GM10266 (cell line): ENCODE data around the gene PCDHGA1.
"Not testable (repeated sequence)": the region's sequence is repeated elsewhere in the genome, so short reads cannot be mapped to it uniquely, and the experiment has no call there.

ENCODE experiments used
- DNase-seq: peaks from one replicate; pipeline ENCODE4 v3.0.0; 2012; ENCODE audit errors: extremely low spot score
- TF ChIP-seq, protein P1 (sequence below): IDR thresholded peaks from 2 replicates; pipeline ENCODE4 v1.5.1; 2012; ENCODE audit warnings: mild to moderate bottlenecking, low read depth; ENCODE audit not compliant: control insufficient read depth, insufficient read depth; ENCODE audit errors: missing control alignments

PCDHGA1 gene

DNA sequence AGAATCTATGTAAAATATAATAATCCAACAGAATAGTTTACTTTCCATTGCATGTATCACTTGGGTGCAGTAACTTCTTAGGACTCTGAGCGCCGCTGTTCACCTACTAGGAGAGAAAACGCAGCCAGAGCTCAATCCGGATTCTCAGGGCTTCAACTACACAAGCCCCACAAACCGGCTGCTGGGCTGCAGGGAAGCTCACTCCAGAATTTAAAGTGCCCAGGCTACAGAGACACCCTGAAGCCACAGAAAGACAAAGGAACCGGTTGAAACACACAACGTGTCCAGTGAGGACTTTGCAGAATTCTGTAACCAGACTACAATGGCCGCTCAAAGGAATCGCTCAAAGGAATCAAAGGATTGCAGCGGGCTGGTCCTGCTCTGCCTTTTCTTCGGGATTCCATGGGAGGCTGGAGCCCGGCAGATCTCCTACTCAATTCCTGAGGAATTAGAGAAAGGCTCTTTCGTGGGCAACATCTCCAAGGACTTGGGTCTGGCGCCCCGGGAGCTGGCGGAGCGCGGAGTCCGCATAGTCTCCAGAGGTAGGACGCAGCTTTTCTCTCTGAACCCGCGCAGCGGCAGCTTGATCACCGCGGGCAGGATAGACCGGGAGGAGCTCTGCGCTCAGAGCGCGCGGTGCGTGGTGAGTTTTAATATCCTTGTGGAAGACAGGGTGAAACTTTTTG is 82.7 kb downstream of the PCDHGA1 start, which contains the start of gene PCDHGA10:
PCDHGA10 (plus strand) TSS at position 134 of the 686 bp plus-strand sequence; CDS start at position 323, 189 bp downstream.
- TF ChIP-seq, protein P1, sequence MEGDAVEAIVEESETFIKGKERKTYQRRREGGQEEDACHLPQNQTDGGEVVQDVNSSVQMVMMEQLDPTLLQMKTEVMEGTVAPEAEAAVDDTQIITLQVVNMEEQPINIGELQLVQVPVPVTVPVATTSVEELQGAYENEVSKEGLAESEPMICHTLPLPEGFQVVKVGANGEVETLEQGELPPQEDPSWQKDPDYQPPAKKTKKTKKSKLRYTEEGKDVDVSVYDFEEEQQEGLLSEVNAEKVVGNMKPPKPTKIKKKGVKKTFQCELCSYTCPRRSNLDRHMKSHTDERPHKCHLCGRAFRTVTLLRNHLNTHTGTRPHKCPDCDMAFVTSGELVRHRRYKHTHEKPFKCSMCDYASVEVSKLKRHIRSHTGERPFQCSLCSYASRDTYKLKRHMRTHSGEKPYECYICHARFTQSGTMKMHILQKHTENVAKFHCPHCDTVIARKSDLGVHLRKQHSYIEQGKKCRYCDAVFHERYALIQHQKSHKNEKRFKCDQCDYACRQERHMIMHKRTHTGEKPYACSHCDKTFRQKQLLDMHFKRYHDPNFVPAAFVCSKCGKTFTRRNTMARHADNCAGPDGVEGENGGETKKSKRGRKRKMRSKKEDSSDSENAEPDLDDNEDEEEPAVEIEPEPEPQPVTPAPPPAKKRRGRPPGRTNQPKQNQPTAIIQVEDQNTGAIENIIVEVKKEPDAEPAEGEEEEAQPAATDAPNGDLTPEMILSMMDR: peak; percentile 77
- peak; percentile 86 for DNase-seq

DNA sequence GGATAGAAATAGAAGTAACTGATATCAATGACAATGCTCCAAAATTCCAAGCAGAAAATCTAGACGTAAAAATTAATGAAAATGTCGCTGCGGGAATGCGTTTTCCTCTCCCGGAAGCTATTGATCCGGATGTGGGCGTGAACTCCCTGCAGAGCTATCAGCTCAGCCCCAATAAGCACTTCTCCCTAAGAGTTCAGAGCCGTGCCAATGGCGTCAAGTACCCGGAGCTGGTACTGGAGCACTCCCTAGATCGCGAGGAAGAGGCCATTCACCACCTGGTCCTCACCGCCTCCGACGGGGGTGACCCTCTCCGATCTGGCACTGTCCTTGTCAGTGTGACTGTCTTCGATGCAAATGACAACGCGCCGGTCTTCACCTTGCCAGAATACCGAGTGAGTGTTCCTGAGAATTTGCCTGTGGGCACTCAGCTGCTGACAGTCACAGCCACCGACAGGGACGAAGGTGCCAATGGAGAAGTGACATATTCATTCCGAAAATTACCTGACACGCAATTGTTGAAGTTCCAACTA is 83.3 kb downstream of the PCDHGA1 start:
- no peak for DNase-seq
- TF ChIP-seq, protein P1: no peak

DNA sequence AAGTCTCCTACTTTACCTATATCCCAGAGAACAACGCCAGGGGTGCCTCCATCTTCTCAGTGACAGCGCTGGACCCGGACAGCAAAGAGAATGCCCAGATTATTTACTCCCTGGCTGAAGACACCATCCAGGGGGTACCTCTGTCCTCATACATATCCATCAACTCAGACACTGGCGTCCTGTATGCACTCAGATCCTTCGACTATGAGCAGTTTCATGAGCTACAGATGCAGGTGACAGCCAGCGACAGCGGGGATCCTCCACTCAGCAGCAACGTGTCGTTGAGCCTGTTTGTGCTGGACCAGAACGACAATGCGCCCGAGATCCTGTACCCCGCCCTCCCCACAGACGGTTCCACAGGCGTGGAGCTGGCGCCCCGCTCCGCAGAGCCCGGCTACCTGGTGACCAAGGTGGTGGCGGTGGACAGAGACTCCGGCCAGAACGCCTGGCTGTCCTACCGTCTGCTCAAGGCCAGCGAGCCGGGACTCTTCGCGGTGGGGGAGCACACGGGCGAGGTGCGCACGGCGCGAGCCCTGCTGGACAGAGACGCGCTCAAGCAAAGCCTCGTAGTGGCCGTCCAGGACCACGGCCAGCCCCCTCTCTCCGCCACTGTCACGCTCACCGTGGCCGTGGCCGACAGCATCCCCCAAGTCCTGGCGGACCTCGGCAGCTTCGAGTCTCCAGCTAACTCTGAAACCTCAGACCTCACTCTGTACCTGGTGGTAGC is 84.4 kb downstream of the PCDHGA1 start:
- DNase-seq: not testable (repeated sequence)

DNA sequence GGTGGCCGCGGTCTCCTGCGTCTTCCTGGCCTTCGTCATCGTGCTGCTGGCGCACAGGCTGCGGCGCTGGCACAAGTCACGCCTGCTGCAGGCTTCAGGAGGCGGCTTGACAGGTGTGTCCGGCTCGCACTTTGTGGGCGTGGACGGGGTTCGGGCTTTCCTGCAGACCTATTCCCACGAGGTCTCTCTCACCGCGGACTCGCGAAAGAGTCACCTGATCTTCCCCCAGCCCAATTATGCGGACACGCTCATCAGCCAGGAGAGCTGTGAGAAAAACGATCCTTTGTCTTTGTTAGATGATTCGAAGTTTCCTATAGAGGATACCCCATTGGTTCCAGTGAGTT is 84.9 kb downstream of the PCDHGA1 start:
- not testable (repeated sequence) for DNase-seq

DNA sequence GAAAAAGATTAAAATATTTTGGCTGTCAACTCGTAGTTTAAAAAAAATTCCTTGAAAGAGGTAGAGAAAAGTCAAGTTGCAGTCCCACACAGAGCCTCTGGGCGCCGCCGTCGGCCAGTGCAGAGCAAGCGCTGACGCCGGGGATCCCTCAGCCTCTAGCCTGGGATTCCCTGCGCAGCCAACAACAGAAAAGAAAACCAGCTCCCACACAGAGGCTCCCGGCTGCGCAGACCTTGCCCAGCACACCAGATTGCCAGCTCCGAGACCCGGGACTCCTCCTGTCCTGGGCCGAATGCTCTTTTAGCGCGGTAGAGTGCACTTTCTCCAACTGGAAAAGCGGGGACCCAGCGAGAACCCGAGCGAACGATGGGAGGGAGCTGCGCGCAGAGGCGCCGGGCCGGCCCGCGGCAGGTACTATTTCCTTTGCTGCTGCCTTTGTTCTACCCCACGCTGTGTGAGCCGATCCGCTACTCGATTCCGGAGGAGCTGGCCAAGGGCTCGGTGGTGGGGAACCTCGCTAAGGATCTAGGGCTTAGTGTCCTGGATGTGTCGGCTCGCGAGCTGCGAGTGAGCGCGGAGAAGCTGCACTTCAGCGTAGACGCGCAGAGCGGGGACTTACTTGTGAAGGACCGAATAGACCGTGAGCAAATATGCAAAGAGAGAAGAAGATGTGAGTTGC is 87.3 kb downstream of the PCDHGA1 start, which contains the start of gene PCDHGB7:
PCDHGB7 (plus strand) TSS at position 184 of the 679 bp plus-strand sequence; CDS start at position 367, 183 bp downstream.
- TF ChIP-seq, protein P1: peak; percentile 81
- peak; percentile 85 for DNase-seq

DNA sequence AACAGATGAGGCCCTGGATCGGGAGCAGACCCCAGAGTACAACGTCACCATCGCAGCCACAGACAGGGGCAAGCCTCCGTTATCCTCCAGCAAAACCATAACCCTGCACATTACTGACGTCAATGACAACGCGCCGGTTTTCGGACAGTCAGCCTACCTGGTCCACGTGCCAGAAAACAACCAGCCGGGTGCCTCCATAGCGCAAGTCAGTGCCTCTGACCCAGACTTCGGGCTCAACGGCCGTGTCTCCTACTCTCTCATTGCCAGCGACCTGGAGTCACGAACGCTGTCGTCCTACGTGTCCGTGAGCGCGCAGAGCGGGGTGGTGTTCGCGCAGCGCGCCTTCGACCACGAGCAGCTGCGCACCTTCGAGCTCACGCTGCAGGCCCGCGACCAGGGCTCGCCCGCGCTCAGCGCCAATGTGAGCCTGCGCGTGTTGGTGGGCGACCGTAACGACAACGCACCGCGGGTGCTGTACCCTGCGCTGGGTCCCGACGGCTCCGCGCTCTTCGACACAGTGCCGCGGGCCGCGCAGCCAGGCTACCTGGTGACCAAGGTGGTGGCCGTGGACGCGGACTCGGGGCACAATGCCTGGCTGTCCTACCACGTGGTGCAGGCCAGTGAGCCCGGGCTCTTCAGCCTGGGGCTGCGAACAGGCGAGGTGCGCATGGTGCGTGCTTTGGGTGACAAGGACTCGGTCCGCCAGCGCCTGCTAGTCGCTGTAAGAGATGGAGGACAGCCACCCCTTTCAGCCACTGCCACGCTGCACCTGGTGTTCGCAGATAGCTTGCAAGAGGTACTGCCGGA is 89.0 kb downstream of the PCDHGA1 start:
- TF ChIP-seq, protein P1: no peak
- no peak for DNase-seq

DNA sequence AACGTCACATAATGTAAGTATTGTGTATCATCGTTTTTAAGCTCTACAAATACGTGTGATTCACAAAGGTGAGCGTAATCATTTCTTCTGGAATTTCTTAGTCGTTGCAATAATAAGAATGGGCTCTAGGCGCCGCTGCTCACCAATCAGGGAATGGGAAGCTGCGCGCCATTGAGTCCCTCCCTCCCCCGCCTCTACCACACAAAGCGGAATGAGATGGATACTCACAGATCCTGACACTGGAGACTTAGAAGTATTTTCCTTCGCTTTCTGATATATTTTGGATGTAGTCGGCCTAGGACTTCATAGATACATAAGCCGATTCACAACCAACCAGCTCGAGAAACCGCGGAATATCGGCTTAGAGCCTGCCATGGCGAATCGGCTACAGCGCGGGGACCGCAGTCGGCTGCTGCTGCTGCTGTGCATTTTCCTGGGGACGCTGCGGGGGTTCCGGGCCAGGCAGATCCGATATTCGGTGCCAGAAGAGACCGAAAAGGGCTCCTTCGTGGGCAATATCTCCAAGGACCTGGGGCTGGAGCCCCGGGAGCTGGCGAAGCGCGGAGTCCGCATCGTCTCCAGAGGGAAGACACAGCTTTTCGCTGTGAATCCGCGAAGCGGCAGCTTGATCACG is 90.7 kb downstream of the PCDHGA1 start, which contains the start of gene PCDHGA11:
PCDHGA11 (plus strand) TSS at position 197 of the 634 bp plus-strand sequence; CDS start at position 374, 177 bp downstream.
- TF ChIP-seq, protein P1: peak; percentile 90

More for the DNA sequence above, 90.7 kb downstream of the PCDHGA1 start, which contains the start of gene PCDHGA11:
- DNase-seq: peak; percentile 83
